ENCODE data around the gene PGLYRP1.
A peak's percentile ranks its signal among the peaks of the same experiment; 100 is the strongest.

The PGLYRP1 gene

DNA sequence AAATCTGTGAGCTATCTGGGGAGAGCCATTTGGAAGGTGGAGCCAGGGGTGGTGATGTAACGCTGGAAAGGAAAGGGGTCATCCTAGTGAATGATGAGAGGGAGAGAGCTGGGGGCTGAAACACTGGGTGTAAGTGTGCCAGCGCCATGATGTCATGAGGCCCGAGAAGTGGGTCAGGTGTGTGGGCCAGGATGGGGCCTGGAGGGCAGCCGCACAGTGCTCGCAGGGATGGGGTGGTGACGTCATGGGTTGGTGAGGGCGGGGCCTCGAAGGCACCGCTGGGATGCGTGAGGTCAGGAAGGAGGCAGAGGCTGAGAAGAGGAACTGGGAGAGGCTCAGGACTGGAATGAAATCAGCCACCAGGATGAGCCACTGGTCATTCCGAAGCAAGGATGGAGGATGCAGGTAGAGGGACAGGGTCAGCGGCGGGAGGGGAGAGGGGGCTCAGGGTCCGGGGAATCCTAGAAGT is 23.2 kb downstream of the PGLYRP1 start:
- no peak for DNase-seq

DNA sequence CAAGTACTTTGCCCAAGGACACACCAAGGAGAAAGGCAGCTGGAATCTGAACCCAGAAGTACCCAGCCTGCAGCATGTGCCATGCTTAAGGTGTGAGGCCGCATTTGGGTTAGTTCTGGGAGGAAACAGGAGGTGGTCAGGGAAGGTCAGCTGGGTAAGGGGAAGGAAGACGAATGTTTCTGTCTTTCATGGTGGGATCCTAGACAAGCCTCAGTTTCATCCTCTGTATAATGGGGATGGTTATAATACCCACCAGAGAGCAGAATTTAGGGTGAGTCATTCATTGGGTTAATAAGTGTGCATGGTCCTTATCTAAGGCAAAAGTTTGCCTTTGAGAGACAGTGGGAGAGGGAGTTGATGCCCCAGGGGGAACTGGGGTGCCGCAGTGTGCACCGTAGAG is 24.0 kb downstream of the PGLYRP1 start:
- DNase-seq, result no peak

DNA sequence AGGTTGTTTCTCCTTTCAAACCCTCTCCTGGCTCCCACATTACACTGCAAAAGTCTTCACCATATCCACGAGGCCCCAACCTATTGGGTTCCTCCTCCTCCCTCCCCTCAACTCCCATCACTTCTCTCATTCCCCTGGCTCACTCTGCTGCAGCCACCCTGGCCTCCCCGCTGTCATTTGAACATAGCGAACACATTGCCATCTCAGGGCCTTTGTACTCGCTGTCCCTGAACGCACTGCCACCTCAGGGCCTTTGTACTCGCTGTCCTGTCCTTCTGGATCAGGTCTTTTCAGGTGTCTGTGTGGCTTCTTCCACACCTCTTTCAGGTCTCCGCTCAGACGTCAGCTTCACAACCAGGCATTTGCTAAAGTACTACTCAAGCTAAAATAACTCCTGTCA is 25.9 kb downstream of the PGLYRP1 start:
- DNase-seq, result no peak

DNA sequence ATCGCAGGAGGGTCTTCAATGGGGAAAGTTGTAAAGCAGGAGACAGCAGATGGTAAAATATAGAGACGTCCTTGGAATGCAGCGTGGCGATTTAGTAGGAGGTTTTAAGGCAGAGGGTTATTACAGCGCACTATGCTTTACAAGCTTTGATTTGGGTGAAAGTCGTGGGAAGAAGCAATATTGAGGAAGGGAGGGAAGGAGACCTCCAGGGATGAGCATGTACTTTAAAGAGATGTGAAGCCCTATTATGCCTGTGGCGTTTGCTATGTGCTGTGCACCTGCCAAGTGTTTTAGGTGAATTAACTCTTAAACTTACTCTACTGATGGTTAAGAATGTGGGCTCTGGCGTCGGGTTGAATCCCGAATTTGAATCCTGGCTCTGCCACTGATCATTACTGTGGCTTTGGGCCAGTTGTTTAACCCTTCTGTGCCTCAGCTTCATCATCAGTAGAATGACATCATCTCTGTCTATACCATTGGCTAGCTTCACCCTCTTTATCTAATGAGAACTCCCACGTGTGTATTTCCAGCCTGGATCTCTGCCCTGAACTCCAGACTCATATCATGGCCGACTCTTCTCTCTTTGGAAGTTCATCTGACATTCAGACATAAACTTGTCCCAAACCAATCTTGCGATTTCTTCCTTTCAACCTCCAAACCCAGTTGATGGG is 27.0 kb downstream of the PGLYRP1 start:
- no peak for DNase-seq

DNA sequence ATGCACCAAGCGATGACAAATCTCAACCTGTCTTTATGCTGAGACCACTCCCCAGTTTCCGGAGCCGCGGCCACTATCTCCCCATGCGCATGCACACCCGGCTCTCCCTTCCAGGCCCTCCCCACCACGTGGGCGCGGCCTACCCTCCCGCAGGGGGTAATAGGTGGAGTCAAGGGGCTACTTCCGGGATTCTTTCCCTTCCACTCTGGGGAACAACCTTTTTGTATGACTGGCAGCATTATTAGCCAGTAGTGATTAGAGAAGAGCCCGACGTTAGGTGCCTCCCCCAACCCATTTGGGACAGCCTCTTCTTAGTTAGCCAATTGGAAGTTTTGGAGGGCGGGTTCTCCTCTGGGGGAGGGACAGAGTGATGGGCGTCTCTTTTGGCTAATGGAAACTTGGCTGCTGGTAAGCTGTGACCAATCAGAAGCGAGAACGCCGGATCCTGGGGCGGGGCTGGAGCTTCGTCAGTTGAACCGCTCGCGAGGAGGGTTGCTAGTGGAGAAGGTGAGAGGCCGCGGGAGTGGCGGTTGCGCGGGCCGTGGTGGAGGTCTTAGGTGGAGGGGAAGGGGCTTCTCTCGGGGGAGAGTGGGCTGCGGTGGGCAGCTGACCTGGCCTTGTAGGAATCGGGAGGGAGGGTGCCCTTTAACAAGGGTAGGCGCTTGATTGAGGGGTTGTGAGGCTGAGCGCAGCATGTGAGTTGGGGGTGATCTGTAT is 27.7 kb downstream of the PGLYRP1 start, which contains the start of gene CCDC61:
CCDC61 (plus strand) TSS at position 470 of the 717 bp plus-strand sequence. CDS start 7,552 bp downstream, outside the sequence.
- peak; percentile 99 for DNase-seq

DNA sequence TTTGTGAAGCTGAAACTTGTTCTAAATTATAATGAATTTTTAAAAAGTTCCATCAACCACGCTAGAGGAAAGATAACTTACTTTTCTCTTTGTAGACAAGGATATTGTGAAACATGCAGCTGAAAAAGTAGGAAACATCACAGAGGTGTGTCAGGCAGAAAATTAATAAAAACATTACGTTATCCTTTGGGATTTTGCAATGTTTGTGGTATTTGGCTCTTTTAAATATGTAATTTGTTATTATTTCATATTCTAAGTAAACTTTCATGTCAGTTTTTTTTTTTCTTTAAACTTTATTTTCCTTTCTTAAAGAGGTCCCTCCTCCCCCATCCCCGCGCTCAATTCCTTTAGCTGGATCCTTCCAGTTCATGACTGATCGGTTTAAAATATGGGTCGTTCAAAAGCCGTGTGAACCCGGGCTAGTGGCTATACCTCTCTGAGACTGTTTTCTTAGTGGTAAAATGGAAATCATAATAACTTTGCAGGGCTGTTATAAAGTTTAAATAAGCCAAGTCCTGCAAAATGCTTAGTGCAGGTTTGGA is 28.3 kb downstream of the PGLYRP1 start:
- no peak for DNase-seq

DNA sequence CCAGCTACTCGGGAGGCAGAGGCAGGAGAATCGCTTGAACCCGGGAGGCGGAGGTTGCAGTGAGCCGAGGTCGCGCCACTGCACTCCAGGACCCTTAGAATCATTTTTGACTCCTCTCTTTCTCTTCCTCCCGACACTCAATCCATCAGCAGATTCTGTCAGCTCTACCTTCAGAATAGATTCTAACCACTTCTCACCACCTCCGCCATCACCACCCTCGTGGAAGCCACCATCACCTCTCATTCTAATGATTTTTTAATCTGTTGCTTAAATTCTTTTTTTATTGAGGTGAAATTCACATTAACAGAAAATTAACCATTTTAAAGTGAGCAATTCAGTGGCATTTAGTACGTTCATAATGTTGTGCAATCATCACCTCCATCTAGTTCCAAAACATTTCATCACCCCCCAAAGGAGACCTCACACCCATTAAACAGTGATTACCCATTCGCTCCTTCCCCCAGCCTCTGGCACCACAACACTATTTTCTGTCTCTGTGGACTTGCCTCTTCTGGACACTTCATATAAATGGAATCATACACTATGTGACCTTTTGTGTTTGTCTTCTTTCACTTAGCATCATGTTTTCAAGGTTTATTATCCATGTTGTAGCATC is 32.6 kb downstream of the PGLYRP1 start:
- DNase-seq, result no peak

DNA sequence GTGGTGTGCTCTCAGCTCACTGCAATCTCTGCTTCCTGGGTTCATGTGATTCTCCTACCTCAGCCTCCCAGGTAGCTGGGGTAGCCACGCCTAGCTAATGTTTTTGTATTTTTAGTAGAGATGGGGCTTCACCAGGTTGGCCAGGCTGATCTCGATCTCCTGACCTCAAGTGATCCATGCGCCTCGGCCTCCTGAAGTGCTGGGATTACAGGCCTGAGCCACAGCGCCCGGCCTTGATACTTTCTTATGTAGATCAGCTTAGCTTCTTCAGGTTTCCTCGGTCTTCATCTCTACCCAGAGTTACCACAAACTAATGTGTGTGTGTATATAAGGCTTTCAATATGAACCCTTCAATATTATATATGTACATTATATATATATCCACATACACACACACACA is 37.5 kb downstream of the PGLYRP1 start:
- DNase-seq, result no peak

DNA sequence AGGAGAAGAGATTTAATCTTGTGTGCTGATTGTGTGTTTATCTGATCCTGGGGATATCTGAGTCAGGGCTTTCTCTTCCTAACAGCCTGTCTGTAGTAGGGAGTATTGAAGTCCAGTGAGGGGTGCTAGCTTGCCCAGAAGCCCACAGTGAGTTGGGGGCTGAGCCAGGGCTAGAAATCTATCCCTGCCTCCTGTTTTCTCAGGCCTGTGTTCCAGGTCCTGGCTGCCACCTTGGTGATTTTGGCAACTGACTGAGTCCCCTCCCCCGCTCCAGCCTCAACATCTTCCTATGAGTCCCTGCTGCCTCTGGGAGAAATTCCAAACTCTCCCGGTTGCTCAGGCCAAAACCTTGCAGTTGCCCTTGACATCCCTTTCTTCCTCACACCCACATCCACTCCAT is 41.5 kb downstream of the PGLYRP1 start:
- DNase-seq, result no peak

DNA sequence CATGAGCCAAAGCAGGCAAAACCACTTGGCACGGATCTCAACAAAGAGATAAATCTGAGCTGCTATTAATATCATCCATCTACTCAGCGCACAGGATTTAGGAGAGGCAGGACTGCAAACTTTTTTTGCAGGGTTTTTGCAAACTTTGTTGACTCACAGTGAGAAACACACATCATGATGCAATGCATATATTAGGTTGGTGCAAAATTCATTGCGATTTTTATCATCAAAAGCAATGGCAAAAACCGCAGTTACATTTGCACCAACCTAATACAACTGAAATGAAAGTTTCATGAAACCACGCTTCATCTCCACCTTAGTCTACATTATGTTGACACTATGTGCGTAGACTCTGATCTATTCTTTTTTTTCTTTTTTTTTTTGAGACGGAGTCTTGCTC is 44.7 kb downstream of the PGLYRP1 start:
- DNase-seq, result no peak

DNA sequence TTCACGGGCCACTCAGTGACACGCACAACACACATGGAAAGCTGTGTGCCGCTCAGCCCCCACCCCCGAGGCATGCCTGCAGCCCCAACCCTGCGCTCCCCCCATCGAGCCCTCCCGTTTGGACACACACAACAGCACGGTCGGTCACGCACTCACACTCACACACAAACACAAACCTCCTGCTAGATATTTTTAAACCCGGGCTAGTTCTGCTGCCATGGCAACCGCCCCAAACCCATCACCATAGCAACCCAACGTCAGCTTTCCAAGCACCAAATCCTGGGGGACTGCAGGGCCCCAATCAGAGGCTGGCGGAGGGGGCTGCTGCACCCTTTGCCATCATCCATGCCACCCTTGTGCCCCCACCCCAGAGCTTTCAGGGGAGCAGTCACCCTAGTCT is 46.7 kb downstream of the PGLYRP1 start:
- DNase-seq, result peak; percentile 20

DNA sequence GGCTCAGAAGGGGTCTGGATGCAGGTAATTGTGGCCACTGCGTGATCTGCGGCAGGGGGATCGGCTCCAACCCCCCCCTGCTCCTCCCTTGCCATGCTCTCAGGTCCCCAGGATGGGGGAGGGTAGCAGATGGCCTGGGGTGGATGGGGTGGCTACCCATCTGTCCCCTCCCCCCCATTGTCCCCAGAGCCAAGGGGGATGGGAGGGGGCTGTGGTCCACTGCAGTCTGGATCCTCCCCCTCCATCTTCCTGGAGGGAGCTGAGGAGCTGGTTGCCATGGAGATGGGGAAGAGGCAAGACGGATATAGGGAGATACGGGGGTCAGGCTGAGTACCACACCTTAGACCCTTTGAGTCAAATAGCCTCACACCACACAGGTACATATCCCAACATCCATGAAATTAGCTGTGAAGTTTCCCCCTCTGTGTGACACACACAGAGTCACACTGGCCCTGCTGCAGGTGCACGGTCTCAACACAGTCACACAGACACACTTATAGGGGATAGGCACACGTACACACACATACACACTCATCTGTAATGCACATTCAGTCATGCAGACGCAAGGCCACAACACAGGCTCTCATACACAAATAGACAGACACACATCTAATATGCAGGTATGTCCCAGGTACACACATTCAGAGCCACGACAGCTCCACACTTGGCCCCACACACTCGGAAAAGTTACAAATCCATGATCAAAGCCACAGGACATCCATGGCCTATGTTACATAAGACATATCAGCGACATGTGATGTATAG is 47.4 kb downstream of the PGLYRP1 start:
- no peak for DNase-seq

DNA sequence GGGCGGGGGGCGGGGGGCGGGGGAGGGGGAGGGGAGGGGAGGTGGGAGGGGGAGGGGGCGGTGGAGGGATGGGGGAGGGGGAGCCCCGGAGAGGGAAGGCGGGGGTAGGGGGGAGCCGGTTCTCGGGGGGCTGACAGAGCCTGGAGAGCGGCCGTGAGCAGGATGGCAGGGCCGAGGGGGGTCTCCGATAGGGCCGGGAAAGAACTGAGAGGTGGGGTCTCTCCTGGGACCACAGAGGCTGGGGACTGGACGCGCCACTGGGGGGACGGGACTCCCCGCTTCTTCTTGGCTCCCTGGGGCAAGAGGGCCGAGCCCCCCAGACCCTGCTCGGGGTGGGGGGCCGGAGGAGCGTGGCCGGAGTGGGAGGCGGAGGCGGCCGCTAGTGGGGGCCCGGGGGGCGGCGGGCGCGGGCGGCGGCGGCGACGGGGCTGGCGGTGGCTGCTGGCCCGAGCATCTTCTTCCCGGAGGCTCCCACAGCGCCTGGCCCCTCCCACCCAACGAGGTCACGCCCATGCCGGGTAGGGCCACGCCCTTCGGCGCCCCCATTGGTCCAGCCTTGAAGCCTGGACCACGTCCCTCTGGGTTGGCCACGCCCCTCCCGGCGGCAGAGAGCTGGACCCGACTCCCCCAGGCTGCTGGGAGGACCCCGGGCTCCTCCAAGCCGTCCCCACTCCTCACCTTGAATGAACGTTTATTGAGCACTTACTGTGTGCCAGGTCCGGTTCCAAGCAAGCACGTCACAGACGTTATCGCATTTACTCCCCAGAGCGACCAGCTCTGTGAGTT is 49.1 kb downstream of the PGLYRP1 start, which contains the start of gene NOVA2:
NOVA2 (minus strand) TSS at position 313 of the 786 bp plus-strand sequence. CDS start 514 bp downstream, outside the sequence.
- peak; percentile 80 for DNase-seq

DNA sequence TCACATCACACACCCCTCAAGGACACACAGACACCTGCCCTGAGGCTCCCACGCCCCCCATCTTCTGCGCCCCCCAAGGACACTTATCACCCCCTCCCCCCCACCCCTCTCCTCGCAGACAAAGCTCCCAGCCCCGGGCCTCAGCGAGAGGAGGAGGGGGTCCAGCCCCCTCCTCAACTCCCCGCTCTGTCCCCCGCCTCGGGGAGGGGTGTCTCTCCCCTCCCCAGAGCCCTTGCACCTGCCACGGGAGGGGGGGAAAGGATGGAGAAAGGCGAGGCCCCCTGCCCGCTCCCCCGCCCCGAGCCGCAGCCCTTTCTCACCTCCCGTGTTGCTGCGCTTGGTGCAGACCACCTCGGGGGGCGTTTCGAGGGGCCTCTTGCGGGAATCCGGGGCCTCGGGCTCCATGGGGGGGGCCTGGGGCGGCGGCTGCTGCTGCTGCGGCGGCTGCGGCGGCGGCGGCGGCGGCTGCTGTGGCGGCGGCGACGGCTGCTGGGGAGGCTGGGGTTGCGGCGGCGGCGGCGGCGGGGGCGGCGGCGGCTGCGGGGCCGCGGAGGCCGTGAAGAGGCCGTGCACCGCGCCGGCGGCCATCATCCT is 49.8 kb downstream of the PGLYRP1 start:
- DNase-seq, result no peak

DNA sequence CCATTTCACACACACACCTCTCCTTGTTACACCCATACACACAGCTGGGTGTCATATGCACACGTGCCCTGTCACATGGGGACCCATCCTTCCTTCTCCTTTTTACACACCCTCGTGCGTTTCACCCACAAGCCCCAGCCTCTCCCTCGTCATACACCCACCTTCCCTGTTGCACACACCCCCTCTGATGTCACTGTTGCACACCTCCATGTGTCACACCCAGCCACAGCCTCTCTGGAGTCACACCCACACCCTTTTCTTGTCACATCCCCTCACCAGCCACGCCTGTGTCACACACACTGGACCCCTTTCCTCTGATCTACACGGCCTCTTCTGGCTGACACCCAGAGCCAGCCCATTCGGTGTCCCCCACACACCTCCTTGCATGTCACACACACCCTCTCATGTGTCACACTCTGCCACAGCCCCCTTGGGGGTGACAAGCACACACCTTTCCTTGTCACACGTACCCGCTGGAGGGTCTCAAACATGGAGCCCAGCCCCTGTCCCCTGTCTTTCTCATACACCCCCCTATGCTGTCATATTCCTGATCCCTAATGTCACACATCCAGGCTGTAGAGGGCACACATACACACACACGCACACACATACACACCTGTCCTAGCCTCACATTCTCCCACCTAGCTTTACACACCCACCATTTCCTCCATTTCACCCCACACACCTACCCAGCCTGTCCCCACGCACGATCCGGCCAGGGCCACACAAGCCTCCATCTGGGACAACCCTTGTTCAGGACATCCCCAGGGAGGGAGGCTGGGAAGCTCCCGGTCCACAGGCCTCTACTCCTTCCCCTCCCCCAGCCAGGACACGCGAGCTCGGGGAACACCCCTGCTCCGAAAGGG is 50.5 kb downstream of the PGLYRP1 start:
- DNase-seq, result no peak

DNA sequence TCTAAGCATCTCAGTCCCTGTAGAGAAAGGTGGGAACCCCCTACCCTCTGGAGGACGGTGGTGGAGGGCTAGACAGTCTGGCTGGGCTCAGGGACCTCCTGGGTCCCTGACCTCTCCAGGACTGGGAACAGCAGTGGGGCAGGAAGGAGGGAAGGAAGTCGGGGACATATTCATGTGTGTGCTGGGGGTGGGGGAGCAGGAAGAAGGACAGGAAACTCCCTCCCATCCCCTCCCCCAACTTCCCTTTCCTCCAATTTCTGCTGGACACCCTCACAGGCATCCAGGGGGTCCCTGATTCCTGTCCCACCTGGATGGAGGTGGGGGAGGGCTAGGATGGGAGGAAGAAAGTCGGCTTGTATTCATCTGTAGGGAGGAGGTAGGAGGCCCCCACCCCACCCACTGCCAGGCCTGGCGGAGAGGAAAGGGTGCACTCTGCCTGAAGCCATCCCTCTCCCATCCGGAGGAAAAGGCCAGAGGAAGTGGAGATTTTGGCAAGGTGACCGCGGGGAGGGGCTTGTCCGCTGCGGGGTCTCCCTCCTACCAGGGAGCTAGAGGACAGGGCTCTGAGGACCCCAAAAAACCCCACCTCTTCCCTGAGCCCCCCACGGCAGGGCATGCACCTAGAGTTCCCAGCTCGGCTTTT is 51.5 kb downstream of the PGLYRP1 start:
- DNase-seq, result no peak

DNA sequence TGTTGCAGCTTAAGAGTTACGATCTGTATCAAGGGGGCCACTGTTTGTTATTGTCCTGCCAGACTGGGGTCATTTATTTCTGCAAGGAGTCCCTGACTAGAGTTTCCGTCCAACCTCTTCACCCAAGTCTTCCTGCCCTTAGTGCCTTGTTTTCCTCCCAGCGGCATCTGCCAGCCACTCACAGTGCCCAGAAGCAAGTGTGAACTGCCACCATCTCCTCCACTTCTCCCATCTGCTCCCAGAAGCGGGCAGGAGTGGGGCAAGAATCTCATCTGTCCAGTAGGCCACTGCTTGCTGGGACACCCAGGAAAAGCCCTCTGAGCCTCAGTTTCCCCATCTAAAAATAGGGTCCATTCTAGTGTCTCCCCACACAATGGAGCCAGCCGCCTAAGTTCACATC is 53.2 kb downstream of the PGLYRP1 start:
- no peak for DNase-seq

Data from COR-L47 (cell line).